Gastrocnemius medialis (tissue), 4 donors: ENCODE results near the gene PARS2.

ENCODE experiments used
- CTCF ChIP-seq, 5 experiments: fragments of 450-650 bp in 3 of 5; fragments of 200-600 bp in 2 of 5; sonication (generic) in 2 of 5; IDR thresholded peaks in 4 of 5; conservative IDR thresholded peaks in 1 of 5; 1 replicate in 4 of 5; 2 replicates in 1 of 5; pipeline ENCODE4 v1.5.1; 2016 to 2019; ENCODE audit warnings: antibody characterized with exemption in 5 of 5, mild to moderate bottlenecking in 3 of 5, moderate library complexity in 3 of 5
- POLR2A ChIP-seq, 2 donors: fragments of 450-650 bp; IDR thresholded peaks; one replicate each; pipeline ENCODE4 v1.6.1; 2017; ENCODE audit warnings: antibody characterized with exemption in 2 of 2, mild to moderate bottlenecking in 2 of 2, moderate library complexity in 2 of 2

GRCh38 chr1:54710841-54711240 lies 53.5 kb downstream of the PARS2 start:
- no peak for TF ChIP-seq CTCF (IDR thresholded peaks at IDR 0.05 in 4 of 5, conservative IDR thresholded peaks at IDR 0.05 in 1 of 5)
- no peak for TF ChIP-seq POLR2A (IDR thresholded peaks at IDR 0.05)
